ENCODE results near the gene SCYGR6. TPM values are rescaled to one million over a fixed set of nuclear protein-coding genes. Genes with fewer than 3 reads are reported as not detected.

The SCYGR6 gene
- total and polyA plus RNA-seq, 2 donors from 2014 or later, result not detected

GRCh38 chr2:227710986-227711385 lies 13.6 kb downstream of the SCYGR6 start:
- no peak overlapping the region for H3K27ac ChIP-seq (ENCODE audit: low read depth in 2 of 2, low read length in 2 of 2)
- H3K4me1 ChIP-seq (ENCODE audit: control insufficient read depth in 2 of 3, insufficient read depth in 2 of 3, low read depth in 1 of 3, low read length in 3 of 3), result no peaks in the 10 kb centered on the region
- no peak overlapping the region for H3K9ac ChIP-seq (ENCODE audit: low read length in 3 of 3)
- FAIRE-seq, result no peak
- H3K36me3 ChIP-seq (ENCODE audit: control insufficient read depth in 2 of 3, insufficient read depth in 3 of 3, low read length in 3 of 3), result no peaks in the 10 kb centered on the region
- TF ChIP-seq CTCF (IDR thresholded peaks at IDR 0.05; ENCODE audit: borderline replicate concordance, extremely low read depth, insufficient read depth), result no peak
- intact Hi-C loops (cut with DNase I), result no loop called here
- H3K4me3 ChIP-seq (ENCODE audit: low read length in 3 of 3), result no peak overlapping the region
- H3K9me3 ChIP-seq (ENCODE audit: control insufficient read depth in 2 of 3, insufficient read depth in 1 of 3, low read length in 3 of 3), result no peaks in the 10 kb centered on the region
- DNase-seq, result no peak
- H3K27me3 ChIP-seq (ENCODE audit: control insufficient read depth, insufficient read depth, low read length), result no peaks in the 10 kb centered on the region

GRCh38 chr2:227707390-227707789 lies 17.2 kb downstream of the SCYGR6 start:
- Histone ChIP-seq H3K27me3 (ENCODE audit: control insufficient read depth, insufficient read depth, low read length) (no peaks in the 10 kb centered on the region), H3K4me1 (ENCODE audit: control insufficient read depth in 2 of 3, insufficient read depth in 2 of 3, low read depth in 1 of 3, low read length in 3 of 3) (no peaks in the 10 kb centered on the region), H3K27ac (ENCODE audit: low read depth in 2 of 2, low read length in 2 of 2) (no peak overlapping the region), H3K9me3 (ENCODE audit: control insufficient read depth in 2 of 3, insufficient read depth in 1 of 3, low read length in 3 of 3) (no peaks in the 10 kb centered on the region), H3K9ac (ENCODE audit: low read length in 3 of 3) (no peak overlapping the region), H3K4me3 (ENCODE audit: low read length in 3 of 3) (no peak overlapping the region), H3K36me3 (ENCODE audit: control insufficient read depth in 2 of 3, insufficient read depth in 3 of 3, low read length in 3 of 3) (no peaks in the 10 kb centered on the region)
- DNase-seq, result no peak
- intact Hi-C loops (cut with DNase I), result no loop called here
- no peak for TF ChIP-seq CTCF (IDR thresholded peaks at IDR 0.05; ENCODE audit: borderline replicate concordance, extremely low read depth, insufficient read depth)
- no peak for FAIRE-seq

- FAIRE-seq (no peak), DNase-seq (no peak)
- intact Hi-C loops (cut with DNase I), result no loop called here
- no peaks in the 10 kb centered on the region for H3K27me3 ChIP-seq (ENCODE audit: control insufficient read depth, insufficient read depth, low read length)
- no peak overlapping the region for H3K9ac ChIP-seq (ENCODE audit: low read length in 3 of 3)
- H3K27ac ChIP-seq (ENCODE audit: low read depth in 2 of 2, low read length in 2 of 2), result no peak overlapping the region
- H3K4me1 ChIP-seq (ENCODE audit: control insufficient read depth in 2 of 3, insufficient read depth in 2 of 3, low read depth in 1 of 3, low read length in 3 of 3), result no peaks in the 10 kb centered on the region
- H3K9me3 ChIP-seq (ENCODE audit: control insufficient read depth in 2 of 3, insufficient read depth in 1 of 3, low read length in 3 of 3), result no peaks in the 10 kb centered on the region
- H3K4me3 ChIP-seq (ENCODE audit: low read length in 3 of 3), result no peak overlapping the region
- H3K36me3 ChIP-seq (ENCODE audit: control insufficient read depth in 2 of 3, insufficient read depth in 3 of 3, low read length in 3 of 3), result no peaks in the 10 kb centered on the region
- TF ChIP-seq CTCF (IDR thresholded peaks at IDR 0.05; ENCODE audit: borderline replicate concordance, extremely low read depth, insufficient read depth), result no peak
Observed at GRCh38 chr2:227706859-227707258, 17.7 kb downstream of the SCYGR6 start.

- Histone ChIP-seq H3K4me3 (ENCODE audit: low read length in 3 of 3) (no peak overlapping the region), H3K9ac (ENCODE audit: low read length in 3 of 3) (no peak overlapping the region), H3K36me3 (ENCODE audit: control insufficient read depth in 2 of 3, insufficient read depth in 3 of 3, low read length in 3 of 3) (no peaks in the 10 kb centered on the region), H3K27ac (ENCODE audit: low read depth in 2 of 2, low read length in 2 of 2) (no peak overlapping the region), H3K9me3 (ENCODE audit: control insufficient read depth in 2 of 3, insufficient read depth in 1 of 3, low read length in 3 of 3) (no peaks in the 10 kb centered on the region), H3K4me1 (ENCODE audit: control insufficient read depth in 2 of 3, insufficient read depth in 2 of 3, low read depth in 1 of 3, low read length in 3 of 3) (no peaks in the 10 kb centered on the region), H3K27me3 (ENCODE audit: control insufficient read depth, insufficient read depth, low read length) (no peaks in the 10 kb centered on the region)
- no peak for TF ChIP-seq CTCF (IDR thresholded peaks at IDR 0.05; ENCODE audit: borderline replicate concordance, extremely low read depth, insufficient read depth)
- no peak for DNase-seq
- FAIRE-seq, result no peak
- intact Hi-C loops (cut with DNase I), result no loop called here
Observed at GRCh38 chr2:227703961-227704360, 20.6 kb downstream of the SCYGR6 start.

Measured in kidney (tissue), 14 donors.